ENCODE measurements around the gene ADARB2. TPM values are rescaled to one million over a fixed set of nuclear protein-coding genes. Genes with fewer than 3 reads are reported as not detected.

ADARB2 gene
- total RNA-seq, 2 donors from 2014 or later = 1.1 to 1.8 TPM

DNA sequence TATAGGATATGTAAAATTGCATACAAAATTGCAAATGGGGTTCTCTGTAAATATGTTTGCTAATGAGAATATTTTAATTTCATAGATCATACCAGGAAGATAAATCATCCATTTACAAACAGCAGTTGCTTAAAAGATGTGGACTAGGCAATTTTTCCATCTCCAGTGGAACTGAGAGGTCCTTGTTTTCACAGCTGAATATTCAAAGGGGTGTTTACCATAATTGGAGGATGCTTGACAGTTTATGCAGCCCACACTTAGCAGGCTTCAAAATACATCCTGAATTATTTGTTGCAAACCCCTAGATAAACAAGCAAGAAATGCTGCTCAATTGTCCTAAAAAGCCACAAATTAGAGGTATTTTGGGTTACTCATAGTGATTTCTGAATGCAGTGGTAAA is 69.9 kb downstream of the ADARB2 start:
- peaks cover 2% of the 10 kb centered on the region for H3K27me3 Mint-ChIP-seq (ENCODE audit: insufficient read depth)
- DNase-seq = no peak
- no peak overlapping the region for H3K4me3 Mint-ChIP-seq
- no peaks in the 10 kb centered on the region for H3K9me3 Mint-ChIP-seq
- no peaks in the 10 kb centered on the region for H3K36me3 ChIP-seq (ENCODE audit: control insufficient read depth, insufficient read depth, low read length)
- H3K4me1 ChIP-seq (ENCODE audit: control insufficient read depth, insufficient read depth, low read length) = no peaks in the 10 kb centered on the region
- H3K27me3 ChIP-seq (ENCODE audit: control insufficient read depth, insufficient read depth, low read length, poor library complexity, severe bottlenecking) = no peaks in the 10 kb centered on the region
- H3K27ac Mint-ChIP-seq = no peak overlapping the region
- no peak overlapping the region for H3K4me3 ChIP-seq (ENCODE audit: low read length)
- H3K9me3 ChIP-seq (ENCODE audit: control insufficient read depth, low read length) = no peaks in the 10 kb centered on the region
- H3K27ac ChIP-seq (ENCODE audit: low read depth, low read length) = no peak overlapping the region
- TF ChIP-seq, protein P1, sequence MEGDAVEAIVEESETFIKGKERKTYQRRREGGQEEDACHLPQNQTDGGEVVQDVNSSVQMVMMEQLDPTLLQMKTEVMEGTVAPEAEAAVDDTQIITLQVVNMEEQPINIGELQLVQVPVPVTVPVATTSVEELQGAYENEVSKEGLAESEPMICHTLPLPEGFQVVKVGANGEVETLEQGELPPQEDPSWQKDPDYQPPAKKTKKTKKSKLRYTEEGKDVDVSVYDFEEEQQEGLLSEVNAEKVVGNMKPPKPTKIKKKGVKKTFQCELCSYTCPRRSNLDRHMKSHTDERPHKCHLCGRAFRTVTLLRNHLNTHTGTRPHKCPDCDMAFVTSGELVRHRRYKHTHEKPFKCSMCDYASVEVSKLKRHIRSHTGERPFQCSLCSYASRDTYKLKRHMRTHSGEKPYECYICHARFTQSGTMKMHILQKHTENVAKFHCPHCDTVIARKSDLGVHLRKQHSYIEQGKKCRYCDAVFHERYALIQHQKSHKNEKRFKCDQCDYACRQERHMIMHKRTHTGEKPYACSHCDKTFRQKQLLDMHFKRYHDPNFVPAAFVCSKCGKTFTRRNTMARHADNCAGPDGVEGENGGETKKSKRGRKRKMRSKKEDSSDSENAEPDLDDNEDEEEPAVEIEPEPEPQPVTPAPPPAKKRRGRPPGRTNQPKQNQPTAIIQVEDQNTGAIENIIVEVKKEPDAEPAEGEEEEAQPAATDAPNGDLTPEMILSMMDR (conservative IDR thresholded peaks at IDR 0.05) = no peak
- no peaks in the 10 kb centered on the region for H3K36me3 Mint-ChIP-seq (ENCODE audit: low read depth)
- H3K4me1 Mint-ChIP-seq = no peaks in the 10 kb centered on the region
- H3K9ac ChIP-seq (ENCODE audit: extremely low read depth, low read length, poor library complexity, severe bottlenecking) = no peak overlapping the region

DNA sequence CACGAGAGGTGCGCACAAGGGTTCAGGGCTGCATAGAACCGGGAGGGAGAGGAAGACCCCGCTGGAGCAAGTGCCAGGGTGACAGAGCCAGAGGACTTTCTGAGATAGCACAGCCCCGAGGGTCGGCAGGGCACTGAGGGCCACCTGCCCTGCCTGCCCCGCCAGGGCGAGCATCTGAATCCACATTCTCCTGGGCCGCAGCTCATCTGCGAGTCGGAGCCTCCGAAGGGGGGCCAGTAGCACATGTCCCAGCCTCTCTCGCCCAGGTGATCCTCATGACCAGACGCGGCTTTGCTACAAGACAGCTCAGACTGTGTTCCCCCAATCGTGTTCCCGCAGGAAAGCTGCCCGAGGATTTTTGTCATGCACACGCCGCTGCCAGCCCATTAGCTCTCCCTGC is 71.2 kb downstream of the ADARB2 start:
- no peaks in the 10 kb centered on the region for H3K36me3 Mint-ChIP-seq (ENCODE audit: low read depth)
- H3K4me1 Mint-ChIP-seq = no peaks in the 10 kb centered on the region
- H3K4me3 ChIP-seq (ENCODE audit: low read length) = no peak overlapping the region
- peaks cover 5% of the 10 kb centered on the region for H3K9me3 ChIP-seq (ENCODE audit: control insufficient read depth, low read length)
- no peak overlapping the region for H3K27ac Mint-ChIP-seq
- 93 to 97% methylated on average over 20 of the region's 20 CpGs for WGBS, 2 experiments (ENCODE audit: insufficient coverage in 1 of 2, insufficient read length in 1 of 2)
- peaks cover under 1% of the 10 kb centered on the region for H3K27me3 Mint-ChIP-seq (ENCODE audit: insufficient read depth)
- no peaks in the 10 kb centered on the region for H3K36me3 ChIP-seq (ENCODE audit: control insufficient read depth, insufficient read depth, low read length)
- no peak overlapping the region for H3K9ac ChIP-seq (ENCODE audit: extremely low read depth, low read length, poor library complexity, severe bottlenecking)
- no peaks in the 10 kb centered on the region for H3K27me3 ChIP-seq (ENCODE audit: control insufficient read depth, insufficient read depth, low read length, poor library complexity, severe bottlenecking)
- H3K27ac ChIP-seq (ENCODE audit: low read depth, low read length) = no peak overlapping the region
- DNase-seq = no peak
- no peaks in the 10 kb centered on the region for H3K4me1 ChIP-seq (ENCODE audit: control insufficient read depth, insufficient read depth, low read length)
- TF ChIP-seq, protein P1 (conservative IDR thresholded peaks at IDR 0.05) = no peak
- peaks cover 5% of the 10 kb centered on the region for H3K9me3 Mint-ChIP-seq
- no peak overlapping the region for H3K4me3 Mint-ChIP-seq

DNA sequence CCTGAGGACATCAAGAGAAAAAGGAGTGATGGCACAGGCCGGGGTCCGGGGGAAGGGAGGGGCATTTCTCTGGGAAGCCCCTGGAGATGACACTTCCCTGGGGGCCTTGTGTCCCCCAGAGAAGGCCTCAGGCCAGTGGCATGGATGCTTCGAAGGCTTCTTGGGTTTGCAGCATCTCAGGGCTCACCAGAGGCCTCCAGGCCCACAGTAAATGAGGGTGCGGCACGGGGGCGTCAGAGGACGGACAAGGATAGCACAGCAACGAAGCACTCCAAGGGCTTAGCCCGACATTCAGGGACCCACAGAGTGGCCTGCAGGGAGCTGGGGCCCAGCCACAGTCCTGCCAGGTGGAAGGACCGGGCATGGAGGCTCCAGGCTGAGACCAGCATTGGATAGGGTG is 71.6 kb downstream of the ADARB2 start:
- Mint-ChIP-seq H3K27ac (no peak overlapping the region), H3K36me3 (ENCODE audit: low read depth) (no peaks in the 10 kb centered on the region), H3K4me1 (no peaks in the 10 kb centered on the region), H3K9me3 (peaks cover 10% of the 10 kb centered on the region), H3K27me3 (ENCODE audit: insufficient read depth) (peaks cover 3% of the 10 kb centered on the region), H3K4me3 (no peak overlapping the region)
- TF ChIP-seq, protein P1 (conservative IDR thresholded peaks at IDR 0.05) = no peak
- H3K9ac ChIP-seq (ENCODE audit: extremely low read depth, low read length, poor library complexity, severe bottlenecking) = no peak overlapping the region
- no peak for DNase-seq
- H3K9me3 ChIP-seq (ENCODE audit: control insufficient read depth, low read length) = peaks cover 8% of the 10 kb centered on the region
- H3K4me3 ChIP-seq (ENCODE audit: low read length) = no peak overlapping the region
- WGBS, 2 experiments (ENCODE audit: insufficient coverage in 1 of 2, insufficient read length in 1 of 2) = 90 to 92% methylated on average over 9 to 10 of the region's 10 CpGs
- no peak overlapping the region for H3K27ac ChIP-seq (ENCODE audit: low read depth, low read length)
- H3K4me1 ChIP-seq (ENCODE audit: control insufficient read depth, insufficient read depth, low read length) = no peaks in the 10 kb centered on the region
- H3K36me3 ChIP-seq (ENCODE audit: control insufficient read depth, insufficient read depth, low read length) = no peaks in the 10 kb centered on the region
- no peaks in the 10 kb centered on the region for H3K27me3 ChIP-seq (ENCODE audit: control insufficient read depth, insufficient read depth, low read length, poor library complexity, severe bottlenecking)
